Progenitor cell of endocrine pancreas (in vitro differentiated cells): ENCODE results near the gene MEX3A. TPM values are rescaled to one million over a fixed set of nuclear protein-coding genes. Genes with fewer than 3 reads are reported as not detected.
A peak's percentile ranks its signal among the peaks of the same experiment; 100 is the strongest.

ENCODE experiments used
- DNase-seq: peaks from one replicate; pipeline ENCODE4 v3.0.0; 2021; ENCODE audit warnings: low spot score; ENCODE audit not compliant: unreplicated experiment
- H3K27ac Mint-ChIP-seq: 2 replicates; pipeline ENCODE4 v1.8.0; 2021; ENCODE audit warnings: mild to moderate bottlenecking, moderate library complexity, mixed read lengths
- H3K27me3 Mint-ChIP-seq: 2 replicates; pipeline ENCODE4 v1.8.0; 2021; ENCODE audit warnings: mixed read lengths
- H3K36me3 Mint-ChIP-seq: 2 replicates; pipeline ENCODE4 v1.8.0; 2022; ENCODE audit warnings: mixed read lengths; ENCODE audit not compliant: insufficient read depth
- H3K4me1 Mint-ChIP-seq: 2 replicates; pipeline ENCODE4 v1.8.0; 2021; ENCODE audit warnings: low read depth, mixed read lengths
- H3K4me3 Mint-ChIP-seq: 2 replicates; pipeline ENCODE4 v1.8.0; 2021; ENCODE audit warnings: low read depth, mild to moderate bottlenecking, moderate library complexity, mixed read lengths
- H3K9me3 Mint-ChIP-seq: 2 replicates; pipeline ENCODE4 v1.8.0; 2021; ENCODE audit warnings: low read depth, mixed read lengths
- CTCF ChIP-seq: fragments of 200-600 bp; sonication (generic); IDR thresholded peaks from one replicate; pipeline ENCODE4 v1.5.0; 2021; ENCODE audit warnings: antibody characterized with exemption, mild to moderate bottlenecking; ENCODE audit not compliant: unreplicated experiment
- total RNA-seq: library from RNA; stranded (reverse); gene quantifications from 2 replicates; pipeline ENCODE4 v1.2.1, GENCODE V29; 2021

MEX3A gene
- total RNA-seq, 1 donor from 2014 or later, result 112 TPM

- Mint-ChIP-seq H3K27me3 (no peaks in the 10 kb centered on the region), H3K9me3 (no peaks in the 10 kb centered on the region), H3K36me3 (peaks cover 5% of the 10 kb centered on the region), H3K4me1 (peaks cover 43% of the 10 kb centered on the region), H3K27ac (peak overlapping the region; percentile 62), H3K4me3 (no peak overlapping the region)
- no peak for TF ChIP-seq CTCF
- no peak for DNase-seq
These were observed 20.6 kb upstream of the MEX3A start for GRCh38 chr1:156102633-156103511.

DNA sequence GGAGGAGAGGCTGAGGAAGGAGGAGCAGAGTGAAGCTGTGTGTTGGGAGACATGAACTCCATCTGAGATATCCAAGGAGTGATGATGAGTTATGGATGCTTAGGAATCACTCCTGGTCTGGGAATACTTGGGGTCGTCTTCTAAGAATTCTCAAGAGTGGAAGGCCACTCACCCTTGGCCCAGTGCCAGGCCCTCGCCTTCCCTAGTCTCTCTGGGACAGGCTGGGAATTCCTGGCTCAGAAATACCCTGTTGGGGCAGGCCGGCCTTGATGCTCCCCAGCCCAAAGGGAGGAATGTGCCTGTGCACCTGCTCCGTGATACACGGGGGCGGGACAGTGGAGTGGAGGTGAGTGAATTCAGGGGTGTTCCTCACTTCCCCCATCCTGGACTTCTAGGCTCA lies 19.6 kb upstream of the MEX3A start:
- Mint-ChIP-seq H3K9me3 (no peaks in the 10 kb centered on the region), H3K4me3 (no peak overlapping the region), H3K36me3 (peaks cover 6% of the 10 kb centered on the region), H3K4me1 (peaks cover 43% of the 10 kb centered on the region), H3K27ac (peak overlapping the region; percentile 83), H3K27me3 (no peaks in the 10 kb centered on the region)
- no peak for TF ChIP-seq CTCF
- DNase-seq, result no peak

- Mint-ChIP-seq H3K9me3 (no peaks in the 10 kb centered on the region), H3K36me3 (peaks cover 13% of the 10 kb centered on the region), H3K27me3 (no peaks in the 10 kb centered on the region), H3K27ac (peak overlapping the region; percentile 49), H3K4me3 (no peak overlapping the region), H3K4me1 (peaks cover 38% of the 10 kb centered on the region)
- TF ChIP-seq CTCF, result no peak
- no peak for DNase-seq
These were observed 18.1 kb upstream of the MEX3A start for GRCh38 chr1:156100205-156100995.

GRCh38 chr1:156099282-156099681 lies 17.0 kb upstream of the MEX3A start:
- H3K9me3 Mint-ChIP-seq, result no peaks in the 10 kb centered on the region
- H3K36me3 Mint-ChIP-seq, result peaks cover 11% of the 10 kb centered on the region
- TF ChIP-seq CTCF, result no peak
- H3K27me3 Mint-ChIP-seq, result no peaks in the 10 kb centered on the region
- peaks cover 27% of the 10 kb centered on the region for H3K4me1 Mint-ChIP-seq
- H3K27ac Mint-ChIP-seq, result no peak overlapping the region
- H3K4me3 Mint-ChIP-seq, result no peak overlapping the region
- no peak for DNase-seq

GRCh38 chr1:156098784-156099183 lies 16.5 kb upstream of the MEX3A start:
- H3K9me3 Mint-ChIP-seq, result no peaks in the 10 kb centered on the region
- DNase-seq, result no peak
- no peak overlapping the region for H3K4me3 Mint-ChIP-seq
- no peak overlapping the region for H3K27ac Mint-ChIP-seq
- H3K27me3 Mint-ChIP-seq, result no peaks in the 10 kb centered on the region
- TF ChIP-seq CTCF, result no peak
- peaks cover 12% of the 10 kb centered on the region for H3K36me3 Mint-ChIP-seq
- H3K4me1 Mint-ChIP-seq, result peaks cover 22% of the 10 kb centered on the region
